Tibial nerve (tissue), 3 donors: ENCODE results near the gene B3GALNT1.

ENCODE experiments used
- CTCF ChIP-seq, 5 experiments: fragments of 200-600 bp in 3 of 5; fragments of 450-650 bp in 2 of 5; sonication (generic) in 3 of 5; IDR thresholded peaks; one replicate each; pipeline ENCODE4 v1.5.1; 2016 to 2019; ENCODE audit warnings: antibody characterized with exemption in 5 of 5, mild to moderate bottlenecking in 3 of 5, moderate library complexity in 2 of 5
- POLR2A ChIP-seq, 2 donors: fragments of 450-650 bp; IDR thresholded peaks; one replicate each; pipeline ENCODE4 v1.6.1; 2017; ENCODE audit warnings: antibody characterized with exemption in 2 of 2, mild to moderate bottlenecking in 2 of 2, moderate library complexity in 2 of 2

- TF ChIP-seq CTCF (IDR thresholded peaks at IDR 0.05): no peak
- no peak for TF ChIP-seq POLR2A (IDR thresholded peaks at IDR 0.05)
Measured at GRCh38 chr3:161153480-161153879, 48.3 kb upstream of the B3GALNT1 start.
